Endothelial cell of umbilical vein (primary cell): ENCODE measurements around the gene THUMPD3. TPM values are rescaled to one million over a fixed set of nuclear protein-coding genes. Genes with fewer than 3 reads are reported as not detected.

ENCODE experiments used
- BruUV-seq: library from RNA; stranded (reverse); fragments of 400-500 nt; replicated peaks from 2 replicates; lab custom pipeline; 2021; lab: Mats Ljungman, UMichigan
- CTCF ChIA-PET: fragments of 300-600, 350-600 bp; sonication (Branson Sonifier 250); formaldehyde crosslinking; loops from one replicate; lab custom pipeline; 2021; ENCODE audit warnings: antibody characterized with exemption, inconsistent platforms; lab: Charles Lee
- POLR2A ChIA-PET: fragments of 300-600, 350-600 bp; sonication (Branson Sonifier 250); formaldehyde crosslinking; loops from one replicate; lab custom pipeline; 2021; ENCODE audit warnings: antibody characterized with exemption, inconsistent platforms; lab: Charles Lee
- DNase-seq: peaks from one replicate; pipeline ENCODE4 v3.0.0-alpha.2; 2011; ENCODE audit warnings: low read depth, low spot score
- FAIRE-seq: peaks from 2 replicates; lab custom pipeline; 2011; peaks lifted over from hg19 to GRCh38; lab: Jason Lieb, UNC
- H2AFZ ChIP-seq: 2 replicates; pipeline ENCODE4 v1.6.0; 2012; ENCODE audit warnings: low read depth, low read length, control low read depth, inconsistent platforms
- H3K27ac ChIP-seq: 2 replicates; pipeline ENCODE4 v1.5.1; 2011; ENCODE audit warnings: low read depth, mild to moderate bottlenecking, control low read depth, low read length, moderate library complexity; ENCODE audit not compliant: insufficient read depth
- H3K27me3 ChIP-seq, 2 experiments: 2 replicates each; pipeline versions ENCODE4 v1.6.0 to v1.6.1; 2011; ENCODE audit warnings: low read length in 2 of 2, mixed read lengths in 1 of 2; ENCODE audit not compliant: control insufficient read depth in 2 of 2, insufficient read depth in 2 of 2
- H3K36me3 ChIP-seq, 2 experiments: 2 replicates in 1 of 2; 3 replicates in 1 of 2; pipeline ENCODE4 v1.5.1; 2011; ENCODE audit warnings: low read length in 2 of 2, mild to moderate bottlenecking in 1 of 2, moderate library complexity in 1 of 2; ENCODE audit not compliant: control insufficient read depth in 2 of 2, insufficient read depth in 2 of 2; ENCODE audit errors: extremely low read depth in 1 of 2
- H3K4me1 ChIP-seq: 3 replicates; pipeline ENCODE4 v1.5.1; 2011; ENCODE audit warnings: mild to moderate bottlenecking, low read length; ENCODE audit not compliant: control insufficient read depth, insufficient read depth; ENCODE audit errors: extremely low read depth
- H3K4me2 ChIP-seq: 2 replicates; pipeline ENCODE4 v1.6.1; 2011; ENCODE audit warnings: low read length, control low read depth, mixed read lengths; ENCODE audit not compliant: insufficient read depth
- H3K4me3 ChIP-seq, 3 experiments: fragments of 200-600 bp in 1 of 3; sonication (generic), shearing (Covaris generic) in 1 of 3; replicated peaks in 1 of 3; 2 replicates each; pipeline ENCODE4 v1.5.1; 2011 to 2016; ENCODE audit warnings: control low read depth in 3 of 3, low read length in 3 of 3, mild to moderate bottlenecking in 2 of 3, inconsistent platforms in 1 of 3, low read depth in 1 of 3, moderate library complexity in 1 of 3; ENCODE audit not compliant: insufficient read depth in 1 of 3
- H3K79me2 ChIP-seq: 2 replicates; pipeline ENCODE4 v1.6.0; 2012; ENCODE audit warnings: low read length, inconsistent platforms; ENCODE audit not compliant: control insufficient read depth, insufficient read depth
- H3K9ac ChIP-seq: replicated peaks from 2 replicates; pipeline ENCODE3; 2011; ENCODE audit warnings: low read length, control low read depth; ENCODE audit not compliant: insufficient read depth; ENCODE audit errors: extremely low read depth
- H3K9me1 ChIP-seq: replicated peaks from 3 replicates; pipeline ENCODE4 v1.6.0; 2011; ENCODE audit warnings: mild to moderate bottlenecking, low read length; ENCODE audit not compliant: control insufficient read depth, insufficient read depth; ENCODE audit errors: extremely low read depth
- H3K9me3 ChIP-seq: replicated peaks from 2 replicates; pipeline ENCODE4 v1.5.1; 2012; ENCODE audit warnings: low read length, inconsistent platforms; ENCODE audit not compliant: control insufficient read depth, insufficient read depth
- H4K20me1 ChIP-seq: replicated peaks from 2 replicates; pipeline ENCODE3; 2011; ENCODE audit warnings: mild to moderate bottlenecking, low read length; ENCODE audit not compliant: control insufficient read depth, insufficient read depth; ENCODE audit errors: extremely low read depth
- CTCF ChIP-seq, 2 donors: IDR thresholded peaks; 1 replicate in 1 of 2; 2 replicates in 1 of 2; pipeline ENCODE4 v1.5.1; 2011; ENCODE audit warnings: low read length in 2 of 2, mild to moderate bottlenecking in 2 of 2, moderate library complexity in 2 of 2, control low read depth in 1 of 2, inconsistent platforms in 1 of 2, low read depth in 1 of 2; ENCODE audit not compliant: insufficient read depth in 1 of 2; ENCODE audit errors: extremely low read depth in 1 of 2
- EZH2 ChIP-seq: IDR thresholded peaks from 2 replicates; pipeline ENCODE4 v1.6.1; 2012; ENCODE audit warnings: borderline replicate concordance, low read depth, mild to moderate bottlenecking, moderate library complexity, low read length, inconsistent platforms; ENCODE audit not compliant: severe bottlenecking
- FOS ChIP-seq: IDR thresholded peaks from 2 replicates; pipeline ENCODE4 v1.6.1; 2011; ENCODE audit warnings: mild to moderate bottlenecking, low read length, moderate library complexity, borderline replicate concordance; ENCODE audit not compliant: insufficient read depth
- GATA2 ChIP-seq: IDR thresholded peaks from 2 replicates; pipeline ENCODE4 v1.7.0; 2011; ENCODE audit warnings: low read depth, mild to moderate bottlenecking, moderate library complexity, mixed read lengths, low read length; ENCODE audit not compliant: insufficient read length, insufficient read depth
- JUN ChIP-seq: IDR thresholded peaks from 2 replicates; pipeline ENCODE4 v1.6.1; 2011; ENCODE audit warnings: borderline replicate concordance, low read depth; ENCODE audit not compliant: insufficient read length, insufficient read depth
- MYC ChIP-seq: IDR thresholded peaks from one replicate; pipeline ENCODE4 v1.6.1; 2011; ENCODE audit warnings: mild to moderate bottlenecking, low read depth, low read length
- POLR2A ChIP-seq: IDR thresholded peaks from 2 replicates; pipeline ENCODE4 v1.6.1; 2012; ENCODE audit warnings: low read depth, mild to moderate bottlenecking, control low read depth, low read length
- POLR2AphosphoS5 ChIP-seq: IDR thresholded peaks from 2 replicates; pipeline ENCODE4 v1.6.1; 2012; ENCODE audit warnings: low read depth, mild to moderate bottlenecking, control low read depth, low read length, moderate library complexity; ENCODE audit not compliant: insufficient read depth
- dilution Hi-C: fragments of 300-500 bp; cut with MboI; formaldehyde crosslinking; loops from one replicate; pipeline ENCODE4 v1.15.0; 2019; ENCODE audit warnings: low sequenced_read_pairs; ENCODE audit not compliant: extremely low pct_ligation_motif_present
- intact Hi-C: fragments of 100-400 bp; cut with micrococcal nuclease; formaldehyde crosslinking; loops from one replicate; pipeline ENCODE4 v1.10.0; 2022
- polyA plus RNA-seq, 4 experiments: library from polyadenylated mRNA; depleted of rRNA in 3 of 4; stranded (reverse) in 3 of 4; unstranded in 1 of 4; fragments of >200 nt; gene quantifications; 2 replicates each; pipeline versions ENCODE4 v1.2.1 to v1.2.3, GENCODE V29; 2011 to 2012; ENCODE audit warnings: missing spikeins in 1 of 4
- total RNA-seq: library from RNA; stranded (reverse); gene quantifications from 2 replicates; pipeline ENCODE4 v1.2.3, GENCODE V29; 2021
- TF ChIP-seq, protein P1 (sequence below): IDR thresholded peaks from 2 replicates; pipeline ENCODE4 v1.6.1; 2011; ENCODE audit not compliant: insufficient read depth, insufficient read length

THUMPD3 gene
- total and polyA plus RNA-seq, 2 donors (not counting 3 experiments of a cell fraction or from before 2014, with no cell fraction given), result 10.0 to 26.5 TPM

- H3K4me1 ChIP-seq, result peaks cover 11% of the 10 kb centered on the region
- peak overlapping the region in 2 of 3 experiments; percentile 16 to 42 for H3K4me3 ChIP-seq
- BruUV-seq, result no TSS peak
- H3K36me3 ChIP-seq, result no peaks in the 10 kb centered on the region
- intact Hi-C loops, result loop anchor here (1.0 kb wide), 1 partner anchor 45 kb away; no protein-coding TSS in a partner anchor
- CTCF ChIA-PET, result interaction anchor here (1.2 to 1.5 kb wide), 4 partner anchors 12 to 36 kb away, joined by 3 to 7 read pairs (median 3); no protein-coding TSS in a partner anchor
- FAIRE-seq (peak; percentile 96), DNase-seq (peak; percentile 81)
- TF ChIP-seq EZH2 (no peak), MYC (no peak), POLR2A (no peak), GATA2 (no peak), FOS (peak; percentile 27), JUN (peak; percentile 39), CTCF (IDR thresholded peaks at IDR 0.05; ENCODE audit: extremely low read depth in 1 of 2, insufficient read depth in 1 of 2, low read depth in 1 of 2, low read length in 2 of 2) (no peak), POLR2AphosphoS5 (no peak)
- TF ChIP-seq, protein P1, sequence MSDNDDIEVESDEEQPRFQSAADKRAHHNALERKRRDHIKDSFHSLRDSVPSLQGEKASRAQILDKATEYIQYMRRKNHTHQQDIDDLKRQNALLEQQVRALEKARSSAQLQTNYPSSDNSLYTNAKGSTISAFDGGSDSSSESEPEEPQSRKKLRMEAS, result no peak
- no peaks in the 10 kb centered on the region for H4K20me1 ChIP-seq
- dilution Hi-C loops, result no loop called here
- H3K4me2 ChIP-seq, result peak overlapping the region; percentile 84
- H3K9me1 ChIP-seq, result no peaks in the 10 kb centered on the region
- H2AFZ ChIP-seq, result peak overlapping the region; percentile 91
- POLR2A ChIA-PET, result interaction anchor here (0.6 kb wide), 1 partner anchor 25 kb away, joined by 3 read pairs; no protein-coding TSS in a partner anchor
- peak overlapping the region; percentile 73 for H3K27ac ChIP-seq
- H3K9ac ChIP-seq, result peak overlapping the region; percentile 56
- no peaks in the 10 kb centered on the region for H3K79me2 ChIP-seq
- H3K9me3 ChIP-seq, result no peaks in the 10 kb centered on the region
- H3K27me3 ChIP-seq, result no peaks in the 10 kb centered on the region
These were observed 45.9 kb upstream of the THUMPD3 start for GRCh38 chr3:9316881-9317361.
